PFSK-1 (cell line): ENCODE data around the gene CTSZ.

ENCODE experiments used
- POLR2AphosphoS5 ChIP-seq: IDR thresholded peaks from 2 replicates; pipeline ENCODE4 v1.6.1; 2012; ENCODE audit warnings: low read depth, mild to moderate bottlenecking, control low read depth, low read length, moderate library complexity
- REST ChIP-seq, 2 experiments: IDR thresholded peaks; 2 replicates each; pipeline versions ENCODE4 v1.6.1 to v1.8.0; 2011 to 2012; ENCODE audit warnings: low read depth in 2 of 2, low read length in 2 of 2, control low read depth in 1 of 2, inconsistent platforms in 1 of 2, mild to moderate bottlenecking in 1 of 2, moderate library complexity in 1 of 2; ENCODE audit not compliant: insufficient read depth in 1 of 2
- SIN3A ChIP-seq: IDR thresholded peaks from 2 replicates; pipeline ENCODE4 v1.6.1; 2012; ENCODE audit warnings: mild to moderate bottlenecking, low read length, moderate library complexity, borderline replicate concordance; ENCODE audit not compliant: insufficient read depth
- TAF1 ChIP-seq: IDR thresholded peaks from 2 replicates; pipeline ENCODE4 v1.6.1; 2012; ENCODE audit warnings: low read length, control low read depth, borderline replicate concordance; ENCODE audit not compliant: insufficient read depth

- TF ChIP-seq REST (IDR thresholded peaks at IDR 0.05; ENCODE audit: insufficient read depth in 1 of 2, low read depth in 2 of 2, low read length in 2 of 2) (no peak), POLR2AphosphoS5 (no peak), SIN3A (no peak), TAF1 (no peak)
These were observed 7.8 kb upstream of the CTSZ start for GRCh38 chr20:59014680-59015389.
